Psoas muscle (tissue), 8 donors: ENCODE results near the gene ACAD9. TPM values are rescaled to one million over a fixed set of nuclear protein-coding genes. Genes with fewer than 3 reads are reported as not detected.

ENCODE experiments used
- ATAC-seq, 4 donors: fragments of 200-7000 bp; cut with Tn5 transposase; one replicate each; pipeline ENCODE4 v1.9.1; 2020; ENCODE audit warnings: moderate library complexity in 3 of 4, mild to moderate bottlenecking in 2 of 4
- DNase-seq, 2 donors: peaks; one replicate each; pipeline ENCODE4 v3.0.0-alpha.2; 2020
- H3K27ac ChIP-seq: fragments of 200-600 bp; one replicate; pipeline ENCODE4 v1.8.0; 2022
- H3K27me3 ChIP-seq, 3 donors: fragments of 200-600 bp in 1 of 3; one replicate each; pipeline versions ENCODE4 v1.6.1 to v1.8.0; 2013 to 2022; ENCODE audit warnings: low read length in 2 of 3, mild to moderate bottlenecking in 2 of 3, moderate library complexity in 1 of 3; ENCODE audit not compliant: insufficient read depth in 3 of 3
- H3K36me3 ChIP-seq, 2 donors: fragments of 200-600 bp in 1 of 2; one replicate each; pipeline versions ENCODE4 v1.6.1 to v1.8.0; 2013 to 2022; ENCODE audit warnings: low read depth in 1 of 2, mild to moderate bottlenecking in 1 of 2, moderate library complexity in 1 of 2; ENCODE audit not compliant: insufficient read depth in 1 of 2
- H3K4me1 ChIP-seq: fragments of 200-600 bp; one replicate; pipeline ENCODE4 v1.8.0; 2022
- H3K4me3 ChIP-seq: fragments of 200-600 bp; one replicate; pipeline ENCODE4 v1.8.0; 2022; ENCODE audit warnings: mild to moderate bottlenecking
- H3K9me3 ChIP-seq: fragments of 200-600 bp; one replicate; pipeline ENCODE4 v1.8.0; 2022
- CTCF ChIP-seq: fragments of 200-600 bp; IDR thresholded peaks from one replicate; pipeline ENCODE4 v1.8.0; 2022; ENCODE audit warnings: antibody characterized with exemption
- WGBS, 3 donors: extraction: QIAGEN DNeasy Blood & Tissue Kit; methylation state at CpG; one replicate each; pipeline versions ENCODE4 v1.1.6 to v1.1.7; 2013; 5-methylcytosine and 5-hydroxymethylcytosine counted together
- intact Hi-C, 2 donors: fragments of 100-400 bp; cut with DNase I; formaldehyde crosslinking; loops; one replicate each; pipeline versions ENCODE4 v1.11.0 to v1.14.2; 2022
- polyA plus RNA-seq, 3 donors: library from polyadenylated mRNA; stranded (reverse); fragments of 200-250 nt; gene quantifications; one replicate each; pipeline ENCODE4 v1.2.3, GENCODE V29; 2013
- total RNA-seq, 4 donors: library from RNA; stranded (reverse); fragmentation: NEBNext Ultra II Directional in 2 of 4; extraction: Animal tissue kit (Norgen Biotek cat#: 25700) in 2 of 4; gene quantifications; one replicate each; pipeline versions ENCODE4 v1.2.1 to v1.2.4, GENCODE V29; 2021 to 2023
- donor health status: healthy with polysubstance abuse.
- donor health status: DM: no; HTN: no; CAD: no; lungs with moderate emphysema.
- donor health status: Bipolar disorder and iron deficiency.
- donor health status: healthy.
- donor health status: DM: yes; HTN: yes; CAD: no.
- donor health status: DM: no; HTN: no; CAD: no.
- donor health status: DM: no; HTN: no; CAD: no.
- donor health status: DM: yes; HTN: yes; CAD: no.

Gene ACAD9
- total and polyA plus RNA-seq, 7 donors = 17.0 to 47.8 (median 29.7) TPM

- TF ChIP-seq CTCF = no peak
- no peaks in the 10 kb centered on the region for H3K9me3 ChIP-seq
- H3K4me1 ChIP-seq = no peaks in the 10 kb centered on the region
- peaks cover 23 to 100% of the 10 kb centered on the region in 2 donors for H3K36me3 ChIP-seq
- 89 to 92% (median 91%) methylated on average over 12 of the region's 12 CpGs for WGBS, 3 donors
- DNase-seq (no peak), ATAC-seq (no peak)
- intact Hi-C loops = no loop called here
- H3K27me3 ChIP-seq = no peaks in the 10 kb centered on the region
- H3K4me3 ChIP-seq = no peak overlapping the region
- no peak overlapping the region for H3K27ac ChIP-seq
Observed at GRCh38 chr3:128903501-128903900, 24.1 kb downstream of the ACAD9 start.

GRCh38 chr3:128906031-128906803 lies 26.8 kb downstream of the ACAD9 start:
- 90 to 91% (median 91%) methylated on average over 25 of the region's 25 CpGs for WGBS, 3 donors
- intact Hi-C loops = no loop called here

GRCh38 chr3:128906804-128907525 lies 27.5 kb downstream of the ACAD9 start:
- TF ChIP-seq CTCF = no peak
- WGBS, 3 donors = 71 to 81% (median 79%) methylated on average over 7 of the region's 7 CpGs
- no peaks in the 10 kb centered on the region for H3K9me3 ChIP-seq
- no peaks in the 10 kb centered on the region for H3K27me3 ChIP-seq
- intact Hi-C loops = no loop called here
- no peak overlapping the region for H3K27ac ChIP-seq
- no peak overlapping the region for H3K4me3 ChIP-seq
- no peak for ATAC-seq
- no peak for DNase-seq
- H3K4me1 ChIP-seq = no peaks in the 10 kb centered on the region
- peaks cover 18 to 100% of the 10 kb centered on the region in 2 donors for H3K36me3 ChIP-seq

More at GRCh38 chr3:128906031-128906803, 26.8 kb downstream of the ACAD9 start:
- Histone ChIP-seq H3K4me1 (no peaks in the 10 kb centered on the region), H3K27ac (no peak overlapping the region), H3K27me3 (no peaks in the 10 kb centered on the region), H3K36me3 (peaks cover 20 to 100% of the 10 kb centered on the region in 2 donors), H3K9me3 (no peaks in the 10 kb centered on the region), H3K4me3 (no peak overlapping the region)
- DNase-seq = no peak
- TF ChIP-seq CTCF = no peak
- ATAC-seq = no peak

- peak in 1 of 4 donors; percentile 14 for ATAC-seq
- H3K4me3 ChIP-seq = no peak overlapping the region
- H3K36me3 ChIP-seq = peaks cover 18 to 100% of the 10 kb centered on the region in 2 donors
- TF ChIP-seq CTCF = no peak
- H3K9me3 ChIP-seq = no peaks in the 10 kb centered on the region
- H3K27me3 ChIP-seq = no peaks in the 10 kb centered on the region
- WGBS, 3 donors = 86 to 95% (median 89%) methylated on average over 15 of the region's 15 CpGs
- DNase-seq = no peak
- intact Hi-C loops = no loop called here
- H3K4me1 ChIP-seq = no peaks in the 10 kb centered on the region
- H3K27ac ChIP-seq = no peak overlapping the region
Observed at GRCh38 chr3:128907706-128908445, 28.5 kb downstream of the ACAD9 start.
